ENCODE results near the gene ALPK3. TPM values are rescaled to one million over a fixed set of nuclear protein-coding genes. Genes with fewer than 3 reads are reported as not detected.

The ALPK3 gene
- polyA plus RNA-seq, 1 donor (not counting 4 experiments of a cell fraction or from before 2014, with no cell fraction given), result 0.07 TPM

DNA sequence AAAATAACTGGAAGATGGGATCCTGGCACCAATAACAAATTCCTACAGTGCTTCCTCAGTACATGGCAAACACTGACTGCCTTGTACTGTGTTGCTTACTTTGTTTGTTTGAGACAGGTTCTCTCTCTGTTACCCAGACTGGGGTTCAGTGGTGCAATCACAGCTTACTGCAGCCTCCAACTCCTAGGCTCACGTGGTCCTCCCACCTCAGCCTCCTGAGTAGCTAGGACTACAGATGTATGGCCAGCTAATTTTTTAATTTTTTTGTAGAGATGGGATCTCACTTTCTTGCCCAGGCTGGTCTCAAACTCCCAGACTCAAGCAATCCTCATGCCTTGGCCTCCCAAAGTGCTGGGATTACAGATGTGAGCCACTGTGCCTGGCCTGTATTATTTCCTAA, 3.7 kb upstream of the ALPK3 start:
- no peak for FAIRE-seq

DNA sequence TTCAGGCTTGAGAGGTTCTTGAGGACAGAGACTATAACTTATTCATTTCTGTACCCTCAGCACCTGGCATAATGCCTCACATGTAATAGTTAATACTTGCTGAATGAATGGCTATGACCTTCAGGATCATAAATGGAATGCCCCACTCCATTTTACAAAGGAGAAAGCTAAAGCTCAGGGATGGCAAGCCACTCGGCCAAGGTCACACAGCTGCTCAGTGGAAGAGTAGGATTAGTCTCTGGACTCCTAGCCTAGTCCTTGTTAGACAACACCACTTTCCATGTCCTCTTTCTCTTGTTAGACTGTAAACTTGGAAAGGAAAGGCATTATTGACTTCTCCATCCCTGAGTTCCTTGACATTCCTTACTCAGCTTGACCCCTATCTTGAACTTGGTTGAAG, 3.2 kb upstream of the ALPK3 start:
- no peak overlapping the region for H2AFZ ChIP-seq (ENCODE audit: control insufficient read depth, low read length)
- H3K27me3 ChIP-seq (ENCODE audit: control insufficient read depth, extremely low read depth, insufficient read depth, low read length), result peaks cover 8% of the 10 kb centered on the region
- dilution Hi-C loops (cut with MboI; ENCODE audit: extremely low pct_ligation_motif_present, low sequenced_read_pairs), result no loop called here
- FAIRE-seq (no peak), DNase-seq (ENCODE audit: low read depth, low spot score) (no peak)
- H3K4me3 ChIP-seq (ENCODE audit: control insufficient read depth in 2 of 3, extremely low read depth in 1 of 3, insufficient read depth in 2 of 3, low read depth in 1 of 3, low read length in 3 of 3), result no peak overlapping the region
- peaks cover 1% of the 10 kb centered on the region for H3K9me1 ChIP-seq (ENCODE audit: control insufficient read depth, extremely low read depth, insufficient read depth, low read length)
- no peak for TF ChIP-seq EZH2 (IDR thresholded peaks at IDR 0.05; ENCODE audit: low read length)
- TF ChIP-seq, protein P1, sequence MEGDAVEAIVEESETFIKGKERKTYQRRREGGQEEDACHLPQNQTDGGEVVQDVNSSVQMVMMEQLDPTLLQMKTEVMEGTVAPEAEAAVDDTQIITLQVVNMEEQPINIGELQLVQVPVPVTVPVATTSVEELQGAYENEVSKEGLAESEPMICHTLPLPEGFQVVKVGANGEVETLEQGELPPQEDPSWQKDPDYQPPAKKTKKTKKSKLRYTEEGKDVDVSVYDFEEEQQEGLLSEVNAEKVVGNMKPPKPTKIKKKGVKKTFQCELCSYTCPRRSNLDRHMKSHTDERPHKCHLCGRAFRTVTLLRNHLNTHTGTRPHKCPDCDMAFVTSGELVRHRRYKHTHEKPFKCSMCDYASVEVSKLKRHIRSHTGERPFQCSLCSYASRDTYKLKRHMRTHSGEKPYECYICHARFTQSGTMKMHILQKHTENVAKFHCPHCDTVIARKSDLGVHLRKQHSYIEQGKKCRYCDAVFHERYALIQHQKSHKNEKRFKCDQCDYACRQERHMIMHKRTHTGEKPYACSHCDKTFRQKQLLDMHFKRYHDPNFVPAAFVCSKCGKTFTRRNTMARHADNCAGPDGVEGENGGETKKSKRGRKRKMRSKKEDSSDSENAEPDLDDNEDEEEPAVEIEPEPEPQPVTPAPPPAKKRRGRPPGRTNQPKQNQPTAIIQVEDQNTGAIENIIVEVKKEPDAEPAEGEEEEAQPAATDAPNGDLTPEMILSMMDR (optimal IDR thresholded peaks at IDR 0.05 in 1 of 3, IDR thresholded peaks at IDR 0.05 in 1 of 3, conservative IDR thresholded peaks at IDR 0.05 in 1 of 3; ENCODE audit: extremely low read depth in 1 of 3, insufficient read depth in 2 of 3, low read length in 3 of 3), result no peak
- no peak overlapping the region for H3K27ac ChIP-seq (ENCODE audit: control insufficient read depth, insufficient read depth, low read length)
- H3K36me3 ChIP-seq (ENCODE audit: control insufficient read depth in 2 of 2, extremely low read depth in 1 of 2, insufficient read depth in 2 of 2, low read length in 2 of 2), result no peaks in the 10 kb centered on the region
- H3K9ac ChIP-seq (ENCODE audit: control insufficient read depth, extremely low read depth, insufficient read depth, low read length), result no peak overlapping the region
- H3K4me1 ChIP-seq (ENCODE audit: control insufficient read depth, extremely low read depth, insufficient read depth, low read length), result no peaks in the 10 kb centered on the region
- no peaks in the 10 kb centered on the region for H4K20me1 ChIP-seq (ENCODE audit: control insufficient read depth, extremely low read depth, insufficient read depth, low read length)
- no peaks in the 10 kb centered on the region for H3K9me3 ChIP-seq (ENCODE audit: control insufficient read depth, low read depth, low read length)
- no peaks in the 10 kb centered on the region for H3K79me2 ChIP-seq (ENCODE audit: control insufficient read depth, insufficient read depth, low read length)
- no peak overlapping the region for H3K4me2 ChIP-seq (ENCODE audit: control insufficient read depth, extremely low read depth, insufficient read depth, low read depth, low read length)

More for the DNA sequence above, 3.7 kb upstream of the ALPK3 start:
- Histone ChIP-seq H3K79me2 (ENCODE audit: control insufficient read depth, insufficient read depth, low read length) (no peaks in the 10 kb centered on the region), H3K27ac (ENCODE audit: control insufficient read depth, insufficient read depth, low read length) (no peak overlapping the region), H3K9me1 (ENCODE audit: control insufficient read depth, extremely low read depth, insufficient read depth, low read length) (no peaks in the 10 kb centered on the region), H3K4me1 (ENCODE audit: control insufficient read depth, extremely low read depth, insufficient read depth, low read length) (no peaks in the 10 kb centered on the region), H4K20me1 (ENCODE audit: control insufficient read depth, extremely low read depth, insufficient read depth, low read length) (no peaks in the 10 kb centered on the region), H3K4me3 (ENCODE audit: control insufficient read depth in 2 of 3, extremely low read depth in 1 of 3, insufficient read depth in 2 of 3, low read depth in 1 of 3, low read length in 3 of 3) (no peak overlapping the region), H3K27me3 (ENCODE audit: control insufficient read depth, extremely low read depth, insufficient read depth, low read length) (peaks cover 8% of the 10 kb centered on the region), H3K4me2 (ENCODE audit: control insufficient read depth, extremely low read depth, insufficient read depth, low read depth, low read length) (no peak overlapping the region), H3K36me3 (ENCODE audit: control insufficient read depth in 2 of 2, extremely low read depth in 1 of 2, insufficient read depth in 2 of 2, low read length in 2 of 2) (no peaks in the 10 kb centered on the region), H2AFZ (ENCODE audit: control insufficient read depth, low read length) (no peak overlapping the region), H3K9me3 (ENCODE audit: control insufficient read depth, low read depth, low read length) (no peaks in the 10 kb centered on the region), H3K9ac (ENCODE audit: control insufficient read depth, extremely low read depth, insufficient read depth, low read length) (no peak overlapping the region)
- TF ChIP-seq, protein P1 (optimal IDR thresholded peaks at IDR 0.05 in 1 of 3, IDR thresholded peaks at IDR 0.05 in 1 of 3, conservative IDR thresholded peaks at IDR 0.05 in 1 of 3; ENCODE audit: extremely low read depth in 1 of 3, insufficient read depth in 2 of 3, low read length in 3 of 3), result no peak
- no peak for TF ChIP-seq EZH2 (IDR thresholded peaks at IDR 0.05; ENCODE audit: low read length)
- DNase-seq (ENCODE audit: low read depth, low spot score), result no peak
- dilution Hi-C loops (cut with MboI; ENCODE audit: extremely low pct_ligation_motif_present, low sequenced_read_pairs), result no loop called here
